ENCODE results near the gene ICA1.

Gene ICA1

GRCh38 chr7:8126601-8127167, 135.3 kb downstream of the ICA1 start:
- no peak overlapping the region for H3K4me3 ChIP-seq (ENCODE audit: low read length)
- no peak for DNase-seq (ENCODE audit: low read depth)
- TF ChIP-seq CTCF (IDR thresholded peaks at IDR 0.05; ENCODE audit: insufficient read depth, low read depth, low read length, missing control alignments) = no peak

GRCh38 chr7:8125680-8126444, 136.1 kb downstream of the ICA1 start:
- no peak for TF ChIP-seq CTCF (IDR thresholded peaks at IDR 0.05; ENCODE audit: insufficient read depth, low read depth, low read length, missing control alignments)
- peak; percentile 27 for DNase-seq (ENCODE audit: low read depth)
- H3K4me3 ChIP-seq (ENCODE audit: low read length) = no peak overlapping the region

- DNase-seq (ENCODE audit: low read depth) = no peak
- no peak overlapping the region for H3K4me3 ChIP-seq (ENCODE audit: low read length)
- no peak for TF ChIP-seq CTCF (IDR thresholded peaks at IDR 0.05; ENCODE audit: insufficient read depth, low read depth, low read length, missing control alignments)
Observed at GRCh38 chr7:8121243-8121642, 140.7 kb downstream of the ICA1 start.

GRCh38 chr7:8120390-8121058, 141.4 kb downstream of the ICA1 start:
- no peak overlapping the region for H3K4me3 ChIP-seq (ENCODE audit: low read length)
- no peak for TF ChIP-seq CTCF (IDR thresholded peaks at IDR 0.05; ENCODE audit: insufficient read depth, low read depth, low read length, missing control alignments)

GRCh38 chr7:8119262-8119661, 142.7 kb downstream of the ICA1 start:
- no peak for DNase-seq (ENCODE audit: low read depth)
- TF ChIP-seq CTCF (IDR thresholded peaks at IDR 0.05; ENCODE audit: insufficient read depth, low read depth, low read length, missing control alignments) = no peak
- no peak overlapping the region for H3K4me3 ChIP-seq (ENCODE audit: low read length)

More at GRCh38 chr7:8120390-8121058, 141.4 kb downstream of the ICA1 start:
- DNase-seq (ENCODE audit: low read depth) = no peak

- H3K4me3 ChIP-seq (ENCODE audit: low read length) = no peak overlapping the region
- DNase-seq (ENCODE audit: low read depth) = no peak
- no peak for TF ChIP-seq CTCF (IDR thresholded peaks at IDR 0.05; ENCODE audit: insufficient read depth, low read depth, low read length, missing control alignments)
Observed at GRCh38 chr7:8117195-8117594, 144.8 kb downstream of the ICA1 start.

All from epithelial cell of esophagus (primary cell).